Left cardiac atrium (tissue), 4 donors: ENCODE data around the gene IGFBP6. TPM values are rescaled to one million over a fixed set of nuclear protein-coding genes. Genes with fewer than 3 reads are reported as not detected.

Source experiments
- ATAC-seq, 2 donors: fragments of 200-7000 bp; cut with Tn5 transposase; one replicate each; pipeline ENCODE4 v1.9.1; 2020; ENCODE audit warnings: mild to moderate bottlenecking in 2 of 2, moderate library complexity in 2 of 2
- DNase-seq: peaks from one replicate; pipeline ENCODE4 v3.0.0-alpha.2; 2020
- intact Hi-C, 2 donors: fragments of 100-400 bp; cut with DNase I; formaldehyde crosslinking; loops; one replicate each; pipeline versions ENCODE4 v1.14.1 to v1.15.1; 2022 to 2023
- microRNA-seq, 2 donors: library from miRNA; unstranded; fragments of <30 nt; microRNA quantifications; one replicate each; pipeline ENCODE4 v1.2.0, GENCODE V29; 2020
- total RNA-seq, 2 donors: library from RNA; stranded (reverse); fragmentation: NEBNext Ultra II Directional; extraction: Animal tissue kit (Norgen Biotek cat#: 25700); gene quantifications; one replicate each; pipeline ENCODE4 v1.2.1, GENCODE V29; 2021
- donor health status: DM: no; HTN: yes; CAD: no.
- donor health status: DM: no; HTN: yes; CAD: no; lungs with severe emphysema.
- donor health status: DM: yes; HTN: yes; CAD: no.
- donor health status: Dilated cardiomyopathy.

IGFBP6 gene
- total RNA-seq, 2 donors from 2014 or later: 134 to 139 TPM

DNA sequence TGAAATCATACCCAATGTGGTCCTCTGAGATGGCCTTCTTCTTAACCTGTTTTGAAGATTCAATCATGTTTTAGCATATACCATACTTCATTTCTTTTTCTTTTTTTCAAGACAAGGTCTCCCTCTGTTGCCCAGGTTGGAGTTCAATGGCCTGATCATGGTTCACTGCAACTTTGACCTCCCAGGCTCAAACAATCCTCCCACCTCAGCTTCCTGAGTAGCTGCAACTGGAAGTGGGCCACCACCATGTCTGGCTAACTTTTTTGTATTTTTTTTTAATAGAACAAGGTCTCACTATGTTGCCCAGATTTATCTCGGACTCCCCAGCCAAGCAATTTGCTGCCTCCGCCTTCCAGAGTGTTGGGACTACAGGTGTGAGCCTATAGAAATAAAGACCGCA is 36.3 kb downstream of the IGFBP6 start:
- ATAC-seq (no peak), DNase-seq (no peak)
- intact Hi-C loops: no loop called here

DNA sequence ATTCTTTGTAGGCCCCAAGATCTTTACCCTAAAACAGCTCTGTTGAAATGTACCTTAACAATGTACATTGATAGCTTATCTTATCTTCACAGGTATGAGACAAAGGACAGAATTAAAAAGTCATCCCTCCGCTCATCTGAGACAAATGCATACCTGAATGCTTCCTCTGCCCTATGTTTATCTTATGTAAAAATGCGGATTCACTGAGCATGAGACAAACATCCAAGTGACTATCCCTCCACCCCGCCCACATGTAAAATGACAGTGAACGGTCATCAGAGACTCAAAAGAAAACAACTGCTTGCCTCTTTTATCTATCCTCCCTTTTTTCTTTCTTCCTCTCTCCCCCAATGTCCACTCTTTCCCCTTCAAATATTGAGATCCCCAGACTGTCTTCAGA is 45.9 kb downstream of the IGFBP6 start:
- ATAC-seq (no peak), DNase-seq (no peak)
- intact Hi-C loops: no loop called here

DNA sequence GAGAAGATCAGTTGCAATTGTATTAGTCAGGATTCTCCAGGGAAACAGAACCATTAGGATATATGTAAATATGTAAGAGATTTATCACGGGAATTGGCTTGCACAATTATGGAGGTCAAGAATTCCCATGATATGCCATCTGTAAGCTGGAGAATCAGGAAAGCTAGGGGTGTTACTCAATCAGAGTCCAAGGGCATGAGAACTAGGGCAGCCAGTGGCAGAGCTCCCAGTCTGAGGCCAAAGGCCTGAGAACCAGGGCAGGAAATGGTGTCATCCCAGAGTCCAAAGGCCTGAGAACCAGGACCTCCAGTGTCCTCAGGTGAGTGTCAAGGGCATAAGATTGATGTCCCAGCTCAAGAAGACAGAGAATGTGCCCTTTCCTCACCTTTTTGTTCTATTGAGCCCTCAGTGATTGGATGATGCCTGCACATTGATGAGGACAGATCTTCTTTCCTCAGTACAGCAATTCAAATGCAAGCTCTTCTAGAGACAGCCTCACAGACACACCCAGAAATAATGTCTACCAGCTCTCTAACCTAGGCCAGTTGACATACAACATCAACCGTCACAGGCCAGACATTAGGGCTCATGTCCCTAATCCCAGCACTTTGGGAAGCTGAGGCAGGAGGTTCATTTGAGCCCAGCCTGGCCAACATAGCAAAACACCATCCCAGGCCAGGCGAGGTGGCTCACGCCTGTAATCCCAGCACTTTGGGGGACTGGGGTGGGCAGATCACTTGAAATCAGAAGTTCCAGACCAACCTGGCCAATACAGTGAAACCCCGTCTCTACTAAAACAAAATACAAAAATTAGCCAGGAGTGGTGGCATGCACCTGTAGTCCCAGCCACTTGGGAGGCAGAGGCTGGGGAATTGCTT is 48.2 kb downstream of the IGFBP6 start:
- ATAC-seq: no peak
- intact Hi-C loops: no loop called here
- DNase-seq: no peak

GRCh38 chr12:53147181-53147580 is 49.7 kb downstream of the IGFBP6 start:
- ATAC-seq: no peak
- no peak for DNase-seq
- intact Hi-C loops: no loop called here

- intact Hi-C loops: no loop called here
- no peak for DNase-seq
- ATAC-seq: no peak
Observed at GRCh38 chr12:53147653-53148052, 50.2 kb downstream of the IGFBP6 start.

GRCh38 chr12:53151039-53151438 is 53.6 kb downstream of the IGFBP6 start:
- ATAC-seq: no peak
- intact Hi-C loops: no loop called here

More at GRCh38 chr12:53151039-53151438, 53.6 kb downstream of the IGFBP6 start:
- no peak for DNase-seq

Small RNA genes within 50 kb of the gene (microRNA-seq; reads per million reads assigned to microRNA genes)
- 0.40 to 0.54 reads per million in 2 donors for gene MIR6757

Other genes starting within 250 kb of the IGFBP6 start
- gene KRT78, start 248.7 kb upstream of the IGFBP6 start, total RNA-seq: not detected
- 100 to 1,000 TPM; 194 to 233 TPM for gene KRT8, start 192.6 kb upstream of the IGFBP6 start, total RNA-seq
- 10 to 100 TPM; 37.0 to 53.3 TPM for gene KRT18, start 148.5 kb upstream of the IGFBP6 start, total RNA-seq
- gene EIF4B, start 91.2 kb upstream of the IGFBP6 start, total RNA-seq: 100 to 1,000 TPM; 332 to 341 TPM
- gene TNS2, start 47.6 kb upstream of the IGFBP6 start, total RNA-seq: 100 to 1,000 TPM; 108 to 122 TPM
- gene SPRYD3, start 18.3 kb upstream of the IGFBP6 start, total RNA-seq: 10 to 100 TPM; 34.3 to 51.3 TPM
- not detected for gene SOAT2, start 5.8 kb downstream of the IGFBP6 start, total RNA-seq
- 10 to 100 TPM; 19.0 to 20.0 TPM for gene ZNF740, start 83.1 kb downstream of the IGFBP6 start, total RNA-seq
- gene CSAD, start 83.3 kb downstream of the IGFBP6 start, total RNA-seq: 10 to 100 TPM; 16.8 to 19.7 TPM
- 1 to 10 TPM in 1 of 2 donors, under 1 TPM in 1; 0.81 to 2.1 TPM for gene ITGB7, start 109.6 kb downstream of the IGFBP6 start, total RNA-seq
- gene RARG, start 134.5 kb downstream of the IGFBP6 start, total RNA-seq: 10 to 100 TPM; 13.5 to 24.1 TPM
- 1 to 10 TPM in 1 of 2 donors, under 1 TPM in 1; 0.58 to 1.3 TPM for gene ESPL1, start 170.6 kb downstream of the IGFBP6 start, total RNA-seq
- 100 to 1,000 TPM; 345 to 377 TPM for gene PFDN5, start 197.9 kb downstream of the IGFBP6 start, total RNA-seq
- gene MYG1, start 202.0 kb downstream of the IGFBP6 start, total RNA-seq: 10 to 100 TPM; 35.0 to 37.0 TPM
- 10 to 100 TPM; 35.7 to 40.3 TPM for gene AAAS, start 223.9 kb downstream of the IGFBP6 start, total RNA-seq
- not detected for gene SP7, start 238.7 kb downstream of the IGFBP6 start, total RNA-seq